Measurements from ENCODE around the gene CST7.
"Not testable (repeated sequence)": the region's sequence is repeated elsewhere in the genome, so short reads cannot be mapped to it uniquely, and the experiment has no call there.

CST7 gene, protein sequence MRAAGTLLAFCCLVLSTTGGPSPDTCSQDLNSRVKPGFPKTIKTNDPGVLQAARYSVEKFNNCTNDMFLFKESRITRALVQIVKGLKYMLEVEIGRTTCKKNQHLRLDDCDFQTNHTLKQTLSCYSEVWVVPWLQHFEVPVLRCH

DNA sequence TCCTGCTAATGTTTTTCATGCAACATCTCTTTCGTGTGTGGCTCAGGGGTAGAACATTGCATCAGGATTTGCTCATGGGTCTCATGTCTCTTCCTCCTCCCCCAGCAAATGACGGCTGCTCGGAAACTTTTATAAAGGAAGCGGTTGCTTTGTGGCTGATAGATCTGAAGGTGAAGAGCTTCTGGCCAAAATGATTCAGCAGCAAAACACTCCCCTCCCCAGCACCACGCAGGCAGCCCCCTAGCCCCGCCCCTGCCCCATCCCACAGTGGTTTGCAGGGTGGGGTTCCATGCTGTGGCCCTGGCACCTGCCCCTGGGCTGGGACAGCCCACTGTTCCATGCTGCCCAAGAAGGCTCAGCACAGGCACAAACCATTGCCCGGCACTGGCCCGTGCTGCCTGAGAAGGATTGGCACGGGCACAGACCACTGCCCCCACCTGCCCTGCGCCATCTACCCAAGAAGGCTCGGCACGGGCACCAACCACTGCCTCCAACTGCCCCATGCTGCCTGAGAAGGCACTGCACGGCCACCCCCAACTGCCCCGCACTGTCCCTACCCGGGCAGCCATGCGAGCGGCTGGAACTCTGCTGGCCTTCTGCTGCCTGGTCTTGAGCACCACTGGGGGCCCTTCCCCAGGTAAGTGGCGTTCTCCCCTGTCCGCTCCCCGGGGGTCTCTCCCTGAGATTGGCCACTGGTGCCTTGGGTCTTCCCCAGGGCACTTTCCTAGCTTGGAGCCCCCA is at the start of gene CST7:
Gene CST7, plus strand, starts transcription at position 331 of the 741 bp plus-strand sequence. Its CDS starts 237 bp downstream, at position 568.
- DNase-seq = peak; percentile 89

DNA sequence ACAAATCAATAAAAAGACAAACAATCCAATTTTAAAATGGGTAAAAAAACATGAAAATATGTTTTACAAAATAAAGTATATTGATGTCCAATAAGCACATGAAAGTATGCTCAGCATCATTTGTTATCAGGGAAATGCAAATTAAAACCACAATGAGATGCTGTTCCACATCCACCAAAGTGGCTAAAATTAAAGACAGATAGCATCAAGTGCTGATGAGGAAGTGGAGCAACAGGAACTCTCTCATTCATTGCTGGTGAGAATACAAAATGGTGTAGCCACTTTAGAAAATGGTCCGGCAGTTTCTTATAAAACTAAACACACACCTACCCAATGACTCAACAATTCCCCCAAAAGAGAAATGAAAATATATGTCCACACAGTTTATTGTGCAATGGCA is 42.3 kb upstream of the CST7 start:
- DNase-seq = no peak

DNA sequence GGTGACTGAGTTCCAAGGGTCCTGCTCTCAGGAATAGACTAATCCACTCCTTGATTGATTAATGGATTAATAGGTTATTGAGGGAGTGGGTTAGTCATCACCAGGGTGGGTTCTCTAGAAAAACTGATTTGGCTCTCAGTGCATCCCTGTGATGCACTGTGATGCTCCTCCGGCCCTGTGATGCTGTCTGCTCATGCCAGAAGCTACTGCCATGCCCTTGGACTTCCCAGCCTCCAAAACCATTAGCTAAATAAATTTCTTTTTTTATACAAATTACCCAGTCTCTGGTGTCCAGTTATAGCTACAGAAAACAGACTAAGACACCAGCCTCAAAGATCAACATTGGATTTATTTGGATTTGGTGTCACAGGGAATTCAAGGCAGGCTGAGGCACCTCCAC is 40.4 kb upstream of the CST7 start:
- DNase-seq = no peak

DNA sequence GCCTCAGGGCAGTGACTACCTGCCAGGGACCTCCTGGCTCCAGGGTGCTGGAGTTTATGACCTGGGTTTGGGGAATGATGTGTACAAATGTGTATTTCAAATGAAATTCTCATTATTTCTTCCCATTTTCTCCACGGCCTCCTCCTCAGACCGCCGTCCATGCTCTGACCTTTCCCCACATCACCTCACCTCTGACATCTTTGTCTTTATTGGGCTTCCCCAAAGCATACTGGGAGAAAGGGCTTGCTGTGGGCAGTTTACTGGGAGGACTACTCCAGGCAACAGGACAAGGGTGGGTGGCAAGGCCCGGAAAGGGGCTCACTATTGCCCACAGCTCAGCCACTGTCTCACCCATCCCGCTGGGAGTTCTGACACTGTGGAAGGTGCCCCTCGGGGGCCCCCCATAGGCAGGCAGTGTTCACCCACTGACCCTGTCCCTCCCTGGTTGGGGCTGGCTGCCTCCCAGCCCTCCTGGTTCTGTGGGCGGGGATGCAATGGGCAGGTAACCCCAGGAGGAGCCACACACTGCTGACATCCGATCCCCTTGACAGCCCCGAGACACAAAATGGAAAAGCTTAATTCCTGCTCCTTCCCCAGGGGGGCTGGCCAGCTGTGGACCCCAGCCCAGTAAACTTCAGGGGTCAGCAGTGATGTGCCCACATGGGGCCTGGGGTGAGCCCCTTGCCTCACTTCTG is 39.8 kb upstream of the CST7 start:
- DNase-seq = no peak

DNA sequence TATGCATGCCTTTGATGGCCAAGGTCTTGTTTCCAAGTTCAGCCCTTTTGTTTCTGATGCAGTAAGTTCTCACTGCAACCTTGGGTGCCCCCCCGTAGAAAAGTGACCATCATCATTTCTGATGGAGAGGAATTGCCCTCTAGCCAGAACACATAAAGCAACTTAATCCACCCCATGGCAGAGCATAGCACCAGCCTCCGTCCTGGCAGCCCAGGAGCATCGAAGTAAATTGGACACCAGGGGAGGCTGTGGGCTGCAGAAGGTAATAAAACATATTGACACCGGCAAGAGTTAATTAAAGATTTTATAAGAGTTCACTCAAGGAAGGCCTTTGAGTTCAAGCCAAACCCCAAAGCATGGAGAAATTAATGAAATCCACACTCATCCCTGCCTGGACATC is 39.2 kb upstream of the CST7 start:
- DNase-seq = no peak

DNA sequence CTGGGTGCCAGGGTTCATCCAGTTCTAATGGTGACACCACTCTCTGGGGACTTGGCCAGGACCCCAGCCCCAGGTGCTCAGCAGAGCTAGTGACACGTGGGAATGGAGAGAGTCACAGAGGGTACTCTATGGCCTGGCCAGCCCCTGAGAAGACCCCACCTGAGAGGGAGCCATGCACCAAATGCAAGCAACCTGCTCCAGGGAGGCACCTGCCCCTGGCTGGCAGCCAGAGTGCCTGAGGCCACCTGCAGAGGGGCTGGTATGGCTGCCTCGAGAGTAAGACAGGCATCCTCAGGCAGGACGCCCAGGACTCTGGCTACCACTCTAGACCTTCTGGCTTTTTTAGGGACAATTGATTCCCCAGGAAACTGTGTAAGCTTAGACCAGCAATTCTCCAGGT is 38.6 kb upstream of the CST7 start:
- DNase-seq = no peak

DNA sequence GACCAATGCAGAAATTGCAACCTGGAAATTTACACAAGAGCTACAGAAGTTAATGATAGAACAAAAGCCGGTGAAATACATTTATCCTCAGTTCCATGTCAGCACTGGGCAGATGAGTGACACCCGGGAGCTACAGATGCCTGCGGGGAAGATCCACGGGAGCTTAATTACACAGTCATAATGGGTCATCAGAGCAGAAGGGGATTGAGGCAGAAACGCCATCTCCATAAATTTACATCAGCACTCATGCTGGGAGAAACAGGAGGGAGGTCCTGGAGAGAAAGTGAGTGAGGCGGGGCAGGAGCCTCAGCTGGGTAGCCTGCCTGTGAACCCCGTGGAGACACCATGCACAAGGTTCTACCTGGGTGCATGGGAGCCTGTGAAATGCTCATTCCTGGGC is 37.6 kb upstream of the CST7 start:
- DNase-seq = no peak

DNA sequence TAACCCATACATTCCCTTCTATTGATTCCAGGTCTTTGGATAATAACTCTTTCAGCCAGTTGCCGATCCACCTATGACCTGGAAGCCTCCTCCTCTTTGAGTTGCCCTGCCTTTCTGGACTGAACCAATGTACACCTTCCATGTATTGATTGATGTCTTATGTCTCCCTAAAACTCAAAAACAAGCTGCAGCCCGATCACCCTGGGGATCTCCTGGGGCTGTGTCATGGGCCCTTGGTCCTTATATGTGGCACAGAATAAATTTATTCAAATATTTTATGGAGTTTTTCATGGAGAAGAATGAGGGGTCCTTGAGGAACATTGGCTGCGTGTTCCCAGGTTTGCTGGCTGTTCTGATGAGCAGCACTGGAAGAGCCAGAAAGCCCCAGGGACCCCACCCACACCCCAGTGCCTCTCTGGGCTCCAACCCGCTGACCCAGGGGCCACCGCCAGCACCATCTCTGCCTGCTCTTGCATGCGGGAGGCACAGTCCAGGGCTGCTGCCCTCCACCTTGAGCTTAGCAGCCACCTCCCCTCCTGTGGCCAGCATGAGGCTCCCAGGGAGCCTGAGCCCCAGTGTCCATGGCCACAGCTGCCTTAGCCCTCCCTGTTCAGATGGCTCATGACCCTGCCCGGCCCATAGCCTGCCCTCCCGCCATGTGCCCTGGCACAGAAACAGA is 36.5 kb upstream of the CST7 start:
- no peak for DNase-seq

DNA sequence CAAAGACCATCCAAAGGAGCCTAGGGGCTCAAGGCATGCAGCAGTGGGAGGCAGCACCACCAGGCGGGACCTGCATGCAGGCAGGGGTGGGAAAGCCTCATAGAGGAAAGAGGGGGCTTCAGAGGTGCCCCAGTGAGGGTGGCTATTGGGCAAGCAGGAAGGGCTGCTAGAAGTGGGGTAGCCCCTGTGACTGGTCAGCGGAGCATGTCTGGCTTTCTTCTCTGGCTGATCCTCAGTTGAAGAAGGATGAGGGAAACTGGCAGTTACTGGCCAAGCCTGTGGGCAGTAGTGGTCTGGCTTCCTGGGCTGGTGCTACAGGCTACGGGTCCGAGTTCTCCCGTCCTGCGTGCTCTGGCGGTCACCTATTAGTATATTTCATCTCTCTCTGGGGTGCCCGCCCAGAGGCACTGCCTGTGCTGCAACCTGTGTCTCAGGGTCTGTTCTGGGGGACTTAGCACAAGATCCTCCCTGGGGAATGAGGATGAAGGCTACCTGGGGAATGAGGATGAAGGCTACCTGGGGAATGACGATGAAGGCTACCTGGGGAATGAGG is 35.9 kb upstream of the CST7 start:
- DNase-seq = no peak

DNA sequence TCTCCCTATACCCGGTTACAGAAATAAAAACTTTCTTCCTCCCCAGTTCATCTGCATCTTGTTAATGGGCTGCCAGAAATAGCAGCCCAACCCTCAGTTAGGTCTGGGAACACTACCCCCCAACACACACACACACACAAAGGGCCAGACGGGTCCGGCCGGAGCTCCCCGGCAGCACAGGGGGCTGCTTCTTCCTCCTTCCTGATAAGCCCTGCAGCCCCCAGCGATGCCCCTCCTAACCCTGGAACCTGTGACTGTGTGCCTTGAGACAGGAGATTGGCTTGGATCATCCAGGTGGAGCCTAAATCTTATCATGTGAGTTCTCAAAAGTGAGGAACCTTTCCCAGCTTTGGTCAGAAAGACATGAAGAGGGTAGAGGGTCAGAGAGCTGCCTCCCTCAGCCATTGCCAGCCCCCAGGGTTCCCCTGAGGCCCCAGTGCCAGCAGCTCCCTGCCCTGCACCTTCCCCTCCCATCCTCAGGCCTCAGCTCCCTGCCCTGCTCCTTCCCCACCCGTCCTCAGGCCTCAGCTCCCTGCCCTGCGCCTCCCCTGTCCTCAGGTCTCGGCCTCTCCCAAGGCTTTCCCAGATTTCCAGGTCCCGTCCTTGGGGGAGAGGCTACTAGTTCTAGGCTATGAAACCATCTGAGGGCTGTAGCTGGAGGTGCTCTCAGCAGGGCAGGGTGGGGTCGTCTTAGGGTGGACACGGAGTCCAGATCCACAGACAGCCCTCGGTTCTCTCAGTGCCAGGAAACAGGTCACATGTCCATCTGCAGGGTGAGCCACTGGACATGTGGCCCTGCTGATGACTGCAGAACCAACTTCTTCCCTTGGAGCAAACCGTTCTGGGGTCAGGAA is 34.5 kb upstream of the CST7 start:
- no peak for DNase-seq

DNA sequence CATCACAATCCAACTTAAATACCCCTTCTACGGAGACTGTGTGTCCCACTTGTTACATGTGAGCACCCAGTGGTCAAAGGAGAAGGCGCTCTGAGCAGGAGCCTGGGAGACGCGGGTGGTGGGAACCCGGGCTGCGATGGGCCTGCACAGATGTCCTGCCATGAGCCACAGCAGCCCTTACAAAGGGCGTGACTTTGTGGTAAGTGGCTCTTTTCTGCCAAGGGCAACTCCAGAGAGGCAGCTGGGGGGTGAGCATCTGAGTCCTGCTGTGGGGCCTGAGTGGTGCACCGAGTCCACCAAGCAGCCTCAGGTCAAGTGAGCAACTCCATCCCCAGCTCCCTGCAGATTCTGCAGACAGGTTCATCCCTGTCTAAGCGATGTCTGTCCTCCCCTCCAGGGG is 33.6 kb upstream of the CST7 start:
- DNase-seq = no peak

DNA sequence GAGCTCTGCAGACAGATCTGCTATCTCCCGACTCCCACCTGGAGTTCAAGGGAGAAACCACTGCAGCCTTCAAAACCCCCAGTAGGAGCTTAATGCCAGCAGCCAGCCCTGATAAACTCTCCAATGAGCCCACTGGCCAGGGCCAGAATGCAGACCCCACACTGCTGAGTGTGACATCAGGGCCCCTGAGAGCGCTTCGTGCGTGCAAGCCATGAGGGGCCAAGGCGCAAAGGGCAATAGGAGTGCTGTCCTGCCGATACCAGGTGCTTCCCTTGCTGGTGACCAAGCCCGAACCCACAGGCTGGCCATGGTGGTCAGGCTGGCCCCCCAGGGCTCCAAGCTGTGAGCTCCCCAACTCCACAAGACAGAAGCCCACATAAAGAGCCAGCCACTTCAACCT is 33.2 kb upstream of the CST7 start:
- DNase-seq = no peak

DNA sequence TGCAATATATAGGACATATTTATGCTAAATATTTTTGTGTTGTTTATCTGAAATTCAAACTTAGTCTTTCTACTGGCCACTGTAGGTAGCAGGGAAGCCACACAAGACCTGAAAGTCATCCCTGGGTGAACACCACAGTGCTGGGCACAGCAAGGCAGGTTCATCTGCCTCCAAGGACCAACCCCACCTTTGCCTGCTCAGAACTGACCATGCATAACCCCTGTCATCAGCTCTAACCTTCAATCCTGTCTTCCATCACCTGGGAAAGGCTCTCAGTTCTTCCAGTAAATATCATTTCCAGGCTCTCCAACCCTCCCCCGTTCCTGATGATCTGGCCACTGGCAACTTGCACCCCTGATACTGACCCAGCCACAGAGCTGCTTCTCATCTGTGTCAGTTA is 32.7 kb upstream of the CST7 start:
- DNase-seq = no peak

DNA sequence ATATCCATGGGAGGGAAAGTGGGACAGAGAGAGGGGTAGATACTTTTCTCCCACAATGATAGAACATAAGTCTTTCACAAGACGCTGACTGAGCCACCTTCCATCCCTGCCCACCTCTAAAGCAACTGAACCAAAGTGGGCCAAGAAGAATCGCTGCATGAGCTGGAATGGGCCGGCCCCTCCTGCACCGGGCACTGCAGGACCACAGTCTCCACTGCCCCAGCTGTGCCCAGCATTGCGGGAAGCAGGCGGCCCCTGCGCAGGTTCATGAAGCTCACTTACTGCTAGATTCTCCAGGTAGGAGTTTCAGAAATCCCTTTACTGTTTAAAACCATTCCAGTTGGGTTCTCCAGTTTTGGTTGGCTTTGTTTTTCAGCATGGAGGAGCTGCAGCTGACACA is 32.0 kb upstream of the CST7 start:
- no peak for DNase-seq

DNA sequence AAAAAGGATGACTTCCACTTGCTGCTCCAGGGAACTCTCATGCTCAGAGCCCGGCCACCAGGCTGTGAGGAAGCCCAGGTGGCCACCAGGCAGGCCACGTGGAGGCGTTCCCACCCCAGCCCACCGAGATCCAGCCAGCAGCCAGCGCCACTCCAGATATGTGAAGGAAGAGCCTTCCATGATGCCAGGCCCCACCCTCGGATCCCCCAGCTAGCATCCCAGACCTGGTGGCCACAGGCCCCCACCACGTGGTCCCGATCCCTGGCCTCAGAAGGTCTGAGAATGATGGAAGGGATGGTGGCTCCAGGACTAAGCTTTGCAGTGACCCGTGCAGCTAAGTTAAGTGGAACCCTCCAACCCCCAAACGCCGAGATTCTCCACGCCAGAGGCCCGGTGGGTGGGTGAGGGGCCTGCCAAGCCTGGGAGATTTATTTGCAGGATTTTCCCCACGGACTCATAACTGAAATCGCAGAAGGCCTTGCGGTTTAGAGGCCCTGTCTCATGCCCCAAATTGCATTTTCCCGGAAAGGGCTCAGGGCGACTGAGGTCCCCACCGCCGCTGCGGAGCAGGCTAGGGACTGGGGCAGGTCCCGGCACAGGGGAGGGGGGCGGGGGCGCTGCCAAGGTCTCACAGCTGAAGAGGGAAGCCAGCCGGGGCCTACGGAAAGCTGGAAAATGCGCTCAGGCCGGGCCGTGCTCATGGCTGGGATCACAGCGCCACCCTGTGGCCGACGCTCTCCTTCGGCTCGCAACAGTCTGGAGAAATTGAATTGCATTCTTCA is 31.1 kb upstream of the CST7 start:
- peak; percentile 35 for DNase-seq

DNA sequence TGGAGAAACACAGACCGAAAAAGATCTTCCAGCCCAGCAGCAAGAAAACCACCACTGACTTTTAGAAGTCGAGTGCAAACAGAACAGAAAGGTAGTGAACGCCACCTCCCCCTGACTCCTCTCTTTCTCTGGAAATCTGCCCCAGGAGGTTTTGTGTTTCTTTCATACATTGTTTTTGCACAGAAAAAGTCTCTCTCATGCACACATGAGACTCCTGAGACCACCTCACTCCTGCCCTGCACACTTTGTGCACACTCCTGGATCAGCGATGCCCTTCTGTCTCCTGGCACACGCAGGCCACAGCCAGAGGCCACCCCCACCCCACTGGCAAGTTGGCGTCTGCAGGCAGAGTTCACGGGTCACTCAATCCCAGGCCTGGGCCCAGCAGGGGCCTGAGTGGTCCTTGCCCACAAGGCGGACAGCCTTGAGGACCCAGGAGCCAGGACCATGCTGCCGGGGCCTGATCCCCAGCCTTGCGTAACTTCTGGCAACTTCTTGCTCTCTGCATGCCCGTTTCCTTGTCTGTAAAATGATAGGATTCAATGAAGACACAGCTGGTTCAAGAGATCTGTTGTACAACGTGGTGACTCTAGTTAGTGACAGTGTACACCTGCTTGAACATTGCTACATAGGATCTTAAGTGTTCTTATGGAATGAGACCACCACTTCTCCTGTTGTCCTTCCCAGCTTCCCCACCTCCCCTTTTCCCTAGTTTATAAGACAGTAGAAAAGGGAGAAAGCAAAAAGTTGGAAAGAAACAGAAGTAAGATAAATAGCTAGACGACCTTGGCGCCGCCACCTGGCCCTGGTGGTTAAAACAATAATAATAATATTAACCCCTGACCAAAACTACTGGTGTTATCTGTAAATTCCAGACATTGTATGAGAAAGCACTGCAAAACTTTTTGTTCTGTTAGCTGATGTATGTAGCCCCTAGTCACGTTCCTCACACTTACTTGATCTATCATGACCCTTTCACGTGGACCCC is 30.2 kb upstream of the CST7 start:
- no peak for DNase-seq

DNA sequence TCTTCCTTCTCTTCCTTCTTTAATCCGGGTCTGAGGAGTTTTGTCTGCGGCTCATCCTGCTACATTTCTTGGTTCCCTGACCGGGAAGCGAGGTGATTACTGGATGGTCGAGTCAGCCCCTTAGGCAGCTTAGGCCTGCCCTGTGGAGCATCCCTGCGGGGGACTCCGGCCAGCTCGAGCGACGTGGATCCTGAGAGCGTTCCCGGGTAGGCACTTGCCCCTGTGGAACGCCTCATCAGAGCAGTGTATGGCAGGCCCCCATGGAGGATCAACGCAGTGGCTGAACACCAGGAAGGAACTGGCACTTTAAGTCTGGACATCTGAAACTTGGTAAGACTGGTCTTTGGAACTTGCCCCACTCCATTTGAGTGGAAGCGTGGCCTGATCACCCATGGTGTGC is 29.4 kb upstream of the CST7 start:
- DNase-seq = not testable (repeated sequence)

DNA sequence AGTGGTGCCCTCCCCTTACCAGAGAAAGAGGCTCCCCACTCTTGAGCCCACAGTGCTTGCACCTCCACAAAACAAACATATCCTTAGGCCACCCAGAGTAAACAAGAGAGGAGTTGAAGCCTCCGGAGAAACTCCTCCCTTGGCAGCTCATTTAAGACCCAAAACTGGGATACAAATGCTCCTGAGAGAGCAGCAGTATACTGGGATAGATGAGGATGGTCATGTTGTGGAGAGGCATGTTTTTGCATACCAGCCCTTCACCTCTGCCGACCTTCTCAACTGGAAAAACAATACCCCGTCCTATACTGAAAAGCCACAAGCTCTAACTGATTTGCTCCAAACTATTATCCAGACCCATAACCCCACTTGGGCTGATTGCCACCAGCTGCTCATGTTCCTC is 28.4 kb upstream of the CST7 start:
- not testable (repeated sequence) for DNase-seq

DNA sequence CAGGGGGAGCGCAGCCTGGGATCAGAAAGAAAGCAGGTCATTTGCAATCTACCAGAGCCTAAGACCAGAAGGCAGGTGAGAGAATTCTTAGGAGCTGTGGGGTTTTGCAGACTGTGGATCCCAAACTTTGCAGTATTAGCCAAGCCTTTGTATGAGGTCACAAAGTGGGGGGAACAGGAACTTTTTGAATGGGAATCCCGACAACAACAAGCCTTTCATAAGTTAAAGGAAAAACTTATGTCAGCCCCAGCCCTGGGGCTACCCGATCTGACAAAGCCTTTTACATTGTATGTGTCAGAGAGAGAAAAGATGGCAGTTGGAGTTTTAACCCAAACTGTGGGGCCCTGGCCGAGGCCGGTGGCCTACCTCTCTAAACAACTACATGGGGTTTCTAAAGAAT is 19.8 kb upstream of the CST7 start:
- not testable (repeated sequence) for DNase-seq
